Aorta (tissue), 5 donors: ENCODE data around the gene HLA-A. TPM values are rescaled to one million over a fixed set of nuclear protein-coding genes. Genes with fewer than 3 reads are reported as not detected.
A peak's percentile ranks its signal among the peaks of the same experiment; 100 is the strongest.
"Not testable (repeated sequence)": the region's sequence is repeated elsewhere in the genome, so short reads cannot be mapped to it uniquely, and the experiment has no call there.

Experiments used
- ATAC-seq: fragments of 200-7000 bp; cut with Tn5 transposase; one replicate; pipeline ENCODE4 v1.9.1; 2022; ENCODE audit warnings: moderate library complexity; ENCODE audit not compliant: low FRiP score
- DNase-seq, 2 donors: peaks; one replicate each; pipeline ENCODE4 v3.0.0-alpha.2; 2020
- H3K27ac ChIP-seq, 2 donors: one replicate each; pipeline ENCODE4 v1.5.1; 2013; ENCODE audit warnings: low read length in 2 of 2, mild to moderate bottlenecking in 2 of 2, moderate library complexity in 2 of 2, control low read depth in 1 of 2, inconsistent platforms in 1 of 2, low read depth in 1 of 2
- H3K27me3 ChIP-seq, 2 donors: one replicate each; pipeline ENCODE4 v1.6.1; 2013; ENCODE audit warnings: control low read depth in 1 of 2, low read length in 1 of 2, mild to moderate bottlenecking in 1 of 2, moderate library complexity in 1 of 2; ENCODE audit not compliant: insufficient read depth in 2 of 2, control insufficient read depth in 1 of 2
- H3K36me3 ChIP-seq, 2 donors: one replicate each; pipeline ENCODE4 v1.6.1; 2013; ENCODE audit warnings: control low read depth in 1 of 2, low read length in 1 of 2, mild to moderate bottlenecking in 1 of 2; ENCODE audit not compliant: insufficient read depth in 2 of 2, control insufficient read depth in 1 of 2
- H3K4me1 ChIP-seq, 2 donors: one replicate each; pipeline ENCODE4 v1.6.1; 2013; ENCODE audit warnings: low read length in 2 of 2, control low read depth in 1 of 2, mild to moderate bottlenecking in 1 of 2, moderate library complexity in 1 of 2; ENCODE audit not compliant: insufficient read depth in 2 of 2, control insufficient read depth in 1 of 2
- H3K4me3 ChIP-seq, 2 donors: one replicate each; pipeline ENCODE4 v1.5.1; 2013; ENCODE audit warnings: low read length in 2 of 2, control low read depth in 1 of 2, mild to moderate bottlenecking in 1 of 2
- H3K9me3 ChIP-seq: one replicate; pipeline ENCODE4 v1.6.1; 2013; ENCODE audit warnings: mild to moderate bottlenecking, low read length; ENCODE audit not compliant: control insufficient read depth
- WGBS, 2 donors: extraction: QIAGEN DNeasy Blood & Tissue Kit; methylation state at CpG; one replicate each; pipeline ENCODE4 v1.1.7; 2013; 5-methylcytosine and 5-hydroxymethylcytosine counted together
- intact Hi-C, 2 donors: fragments of 100-400 bp; cut with DNase I; formaldehyde crosslinking; loops; one replicate each; pipeline versions ENCODE4 v1.14.2 to v1.15.0; 2022
- polyA plus RNA-seq, 2 donors: library from polyadenylated mRNA; stranded (reverse); fragments of 200-250 nt; gene quantifications; one replicate each; pipeline ENCODE4 v1.2.3, GENCODE V29; 2013
- total RNA-seq, 2 donors: library from RNA; stranded (reverse); fragmentation: NEBNext Ultra II Directional; extraction: Animal tissue kit (Norgen Biotek cat#: 25700); gene quantifications; one replicate each; pipeline ENCODE4 v1.2.1, GENCODE V29; 2021
- donor health status: healthy with polysubstance abuse.
- donor health status: Bipolar disorder and iron deficiency.
- donor health status: DM: no; HTN: no; CAD: no.
- donor health status: DM: no; HTN: no; CAD: no.
- donor health status: DM: yes; HTN: yes; CAD: no.

Gene HLA-A
- total and polyA plus RNA-seq, 4 donors, result 216 to 599 (median 497) TPM

DNA sequence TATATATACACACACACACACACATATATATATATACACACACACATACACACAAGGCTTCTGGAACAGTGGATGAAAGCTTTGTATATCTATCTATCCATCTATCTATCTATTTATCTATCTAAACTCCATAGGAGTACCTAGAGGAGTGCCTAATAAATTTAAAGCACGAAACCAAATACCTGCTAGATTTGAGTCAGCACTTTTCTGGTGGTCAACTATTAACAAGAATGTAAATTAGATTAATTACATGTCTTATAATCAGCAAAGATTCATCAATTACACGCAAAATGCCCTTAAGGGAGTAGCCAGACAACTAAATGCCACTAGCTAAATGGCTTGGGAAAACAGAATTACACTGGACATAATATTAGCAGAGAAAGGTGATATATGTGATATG lies 26.6 kb downstream of the HLA-A start:
- DNase-seq (no peak), ATAC-seq (no peak)
- Histone ChIP-seq H3K27ac (no peak overlapping the region), H3K4me1 (peaks cover 0 to 6% of the 10 kb centered on the region in 2 donors), H3K9me3 (no peaks in the 10 kb centered on the region), H3K36me3 (no peaks in the 10 kb centered on the region), H3K4me3 (no peak overlapping the region), H3K27me3 (no peaks in the 10 kb centered on the region)
- intact Hi-C loops, result loop anchor here (5.0 kb wide), 1 partner anchor 42 kb away; no protein-coding TSS in a partner anchor
- 98 to 99% methylated on average over 2 of the region's 2 CpGs for WGBS, 2 donors

DNA sequence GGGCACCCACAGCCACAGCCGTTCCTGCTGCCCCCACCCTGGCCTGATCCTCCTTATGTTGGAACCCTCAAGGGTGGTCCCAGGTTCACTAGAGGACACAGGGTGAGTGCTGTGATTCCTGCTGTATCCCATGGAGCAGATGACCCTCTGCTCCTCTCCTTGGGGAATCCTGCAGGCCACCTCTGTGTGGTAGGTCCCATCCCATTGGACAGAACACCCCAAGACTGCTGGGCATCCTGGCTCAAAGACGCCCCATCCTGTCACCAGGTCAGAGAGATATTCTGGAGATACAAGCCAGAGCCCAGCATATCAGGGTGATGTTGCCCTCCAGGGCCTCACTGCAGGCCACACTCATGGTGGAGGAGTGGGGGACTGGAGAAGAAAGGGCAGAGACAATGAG lies 28.4 kb downstream of the HLA-A start:
- Histone ChIP-seq H3K4me3 (no peak overlapping the region), H3K4me1 (peaks cover 0 to 6% of the 10 kb centered on the region in 2 donors), H3K27me3 (no peaks in the 10 kb centered on the region), H3K36me3 (no peaks in the 10 kb centered on the region), H3K9me3 (no peaks in the 10 kb centered on the region), H3K27ac (no peak overlapping the region)
- ATAC-seq, result no peak
- intact Hi-C loops, result loop anchor here in 1 of 2 donors (5.0 kb wide), 1 partner anchor 83 kb away; no protein-coding TSS in a partner anchor
- no peak for DNase-seq
- 71 to 96% methylated on average over 2 of the region's 2 CpGs for WGBS, 2 donors

DNA sequence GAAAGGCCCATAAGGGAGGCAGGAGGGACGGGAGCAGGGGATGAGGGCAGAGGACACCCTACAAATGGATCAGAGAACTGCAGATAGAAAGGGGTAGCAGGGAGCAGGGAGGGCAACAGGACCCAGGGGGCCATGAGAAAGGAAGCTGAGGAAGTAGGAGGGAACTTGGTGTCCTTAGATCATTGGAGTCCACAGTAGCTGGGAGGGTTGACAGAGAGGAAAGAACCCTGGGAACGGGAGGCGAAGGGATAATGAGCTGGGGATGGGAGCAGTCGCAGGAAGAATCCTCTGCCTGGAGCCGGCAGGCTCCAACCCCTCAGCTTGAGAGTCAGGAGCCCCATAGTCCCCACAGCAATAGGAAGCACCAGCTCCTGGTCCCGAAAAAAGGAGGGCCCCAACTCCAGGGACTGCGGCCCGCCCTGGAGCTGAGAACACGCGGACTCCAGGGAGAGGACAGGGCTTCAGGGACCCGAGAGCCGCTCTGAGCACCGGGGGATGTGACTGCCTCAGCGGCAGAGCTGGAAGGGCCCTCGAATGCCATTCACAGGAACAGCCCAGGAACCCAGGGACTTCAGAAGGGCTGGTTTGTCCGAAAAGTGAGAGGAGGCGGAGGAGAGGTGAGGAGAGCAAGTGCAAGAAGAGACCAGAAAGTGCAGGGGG lies 32.7 kb downstream of the HLA-A start:
- H3K36me3 ChIP-seq, result no peaks in the 10 kb centered on the region
- no peaks in the 10 kb centered on the region for H3K4me1 ChIP-seq
- H3K4me3 ChIP-seq, result no peak overlapping the region
- no peak for ATAC-seq
- DNase-seq, result no peak
- no peak overlapping the region for H3K27ac ChIP-seq
- intact Hi-C loops, result loop anchor here in 1 of 2 donors (5.0 kb wide), 2 partner anchors 33 to 88 kb away; partner anchors contain the start of gene HLA-A
- WGBS, 2 donors, result 39 to 72% methylated on average over 17 of the region's 17 CpGs
- H3K9me3 ChIP-seq, result no peaks in the 10 kb centered on the region
- H3K27me3 ChIP-seq, result no peaks in the 10 kb centered on the region

DNA sequence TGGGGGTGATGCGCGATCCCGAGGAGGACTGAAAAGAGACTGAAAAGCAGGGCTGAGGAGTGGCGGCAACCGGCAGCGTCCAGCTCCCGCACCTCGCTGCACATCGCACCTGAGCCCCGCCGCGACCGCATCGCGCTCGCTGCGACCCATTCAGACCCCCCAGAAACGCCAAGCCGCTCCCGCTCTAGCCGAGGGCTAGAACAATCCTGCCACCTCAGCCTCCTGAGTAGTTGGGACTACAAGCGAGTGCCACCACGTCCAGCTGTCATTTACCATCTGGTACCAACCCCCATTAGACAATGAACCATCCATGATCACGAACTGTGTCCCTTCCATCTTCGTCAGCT lies 33.2 kb downstream of the HLA-A start:
- 12 to 30% methylated on average over 25 of the region's 25 CpGs for WGBS, 2 donors
- intact Hi-C loops, result loop anchor here in 1 of 2 donors (5.0 kb wide), 1 partner anchor 33 kb away; the partner anchor contains the start of gene HLA-A
- H3K4me1 ChIP-seq, result no peaks in the 10 kb centered on the region
- DNase-seq (no peak), ATAC-seq (no peak)
- H3K27ac ChIP-seq, result no peak overlapping the region
- H3K27me3 ChIP-seq, result no peaks in the 10 kb centered on the region
- H3K4me3 ChIP-seq, result no peak overlapping the region
- H3K9me3 ChIP-seq, result no peaks in the 10 kb centered on the region
- no peaks in the 10 kb centered on the region for H3K36me3 ChIP-seq

DNA sequence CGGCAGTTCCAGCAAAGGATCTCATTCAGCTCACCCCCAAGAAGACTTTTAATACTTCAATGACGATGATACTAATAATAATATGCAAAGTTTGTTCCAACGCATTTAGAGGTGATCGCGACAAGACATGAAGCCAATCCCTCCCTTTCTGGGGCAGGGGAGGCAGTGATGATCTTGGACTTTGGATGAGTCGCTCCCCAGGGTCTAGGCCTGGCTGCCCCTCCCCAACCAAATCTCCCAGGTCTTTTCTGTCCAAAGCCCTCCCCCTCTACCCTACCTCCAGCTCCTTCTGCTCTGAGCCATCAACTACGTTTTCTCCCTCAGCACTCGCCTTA lies 33.9 kb downstream of the HLA-A start:
- no peaks in the 10 kb centered on the region for H3K36me3 ChIP-seq
- H3K4me1 ChIP-seq, result no peaks in the 10 kb centered on the region
- DNase-seq, result no peak
- H3K27ac ChIP-seq, result peak overlapping the region in 1 of 2 donors; percentile 62
- peak overlapping the region; percentile 14 to 28 for H3K4me3 ChIP-seq
- intact Hi-C loops, result loop anchor here (2.0 to 5.0 kb wide), 2 partner anchors 34 to 89 kb away; partner anchors contain the start of gene HLA-A (in 1 of the 2)
- 17 to 20% methylated on average over 8 of the region's 8 CpGs for WGBS, 2 donors
- ATAC-seq, result no peak
- no peaks in the 10 kb centered on the region for H3K9me3 ChIP-seq
- no peaks in the 10 kb centered on the region for H3K27me3 ChIP-seq

DNA sequence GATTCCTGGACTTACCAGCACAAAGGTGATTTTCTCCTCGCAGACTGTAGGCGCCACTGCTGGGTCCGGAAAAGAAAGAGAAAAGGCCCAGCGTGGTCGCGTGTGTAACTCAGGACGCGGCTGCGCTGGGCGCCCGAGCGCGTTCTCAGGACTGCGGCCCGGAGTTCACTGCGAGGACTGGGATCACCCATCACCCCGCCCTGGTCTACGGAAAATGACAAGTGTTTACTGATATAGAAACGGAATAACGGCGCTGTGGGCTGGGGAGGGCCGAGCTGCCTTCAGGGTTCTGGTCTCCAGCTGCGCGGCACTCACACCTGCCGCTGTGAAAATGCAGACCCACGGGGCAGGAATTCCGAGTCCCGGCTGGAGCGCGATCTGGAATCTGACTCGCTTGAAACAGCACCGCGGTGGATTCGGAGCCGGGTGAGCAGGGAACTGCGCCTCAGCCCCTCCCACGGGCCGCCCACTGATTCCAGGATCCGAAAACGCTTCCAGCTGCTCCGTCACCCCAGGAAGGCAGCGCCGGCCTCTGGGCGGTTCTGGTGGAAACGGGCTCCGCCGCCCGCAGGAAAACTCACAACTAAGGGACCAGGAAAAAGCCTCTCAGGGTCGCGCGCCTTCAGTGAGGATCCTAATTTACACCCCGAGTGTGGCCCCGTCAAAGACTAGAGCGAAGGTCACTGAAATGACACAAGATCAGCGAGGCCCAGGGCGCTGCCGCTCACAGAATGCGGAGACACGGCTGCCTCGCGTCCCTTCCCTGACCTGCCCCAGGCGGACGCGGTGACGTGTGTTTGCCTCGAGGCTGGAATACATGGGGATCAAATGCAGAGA lies 34.5 kb downstream of the HLA-A start:
- H3K36me3 ChIP-seq, result no peaks in the 10 kb centered on the region
- H3K27ac ChIP-seq, result peak overlapping the region; percentile 8 to 96
- ATAC-seq (peak; percentile 97), DNase-seq (peak; percentile 92 to 98)
- no peaks in the 10 kb centered on the region for H3K4me1 ChIP-seq
- H3K27me3 ChIP-seq, result no peaks in the 10 kb centered on the region
- intact Hi-C loops, result loop anchor here (1.0 to 5.0 kb wide), 3 partner anchors 35 to 90 kb away; partner anchors contain the start of gene HLA-A (in 1 of the 2)
- peak overlapping the region; percentile 14 to 28 for H3K4me3 ChIP-seq
- H3K9me3 ChIP-seq, result no peaks in the 10 kb centered on the region
- WGBS, 2 donors, result 0% methylated on average over 63 to 66 of the region's 66 CpGs

DNA sequence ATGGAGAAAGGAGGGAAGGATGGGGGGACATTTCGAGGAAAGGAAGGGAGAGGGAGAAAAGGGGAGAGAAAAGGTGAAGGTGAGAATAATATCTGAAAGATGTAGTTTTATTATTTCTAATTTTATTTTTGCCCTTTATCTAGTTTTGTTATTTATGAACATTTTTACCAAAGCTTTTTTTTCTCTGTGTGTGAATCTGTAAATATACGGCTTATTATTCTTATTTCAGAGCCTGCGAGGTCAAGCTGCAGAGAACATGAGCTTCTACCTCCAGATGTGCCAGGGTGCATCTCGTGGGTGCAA lies 35.0 kb downstream of the HLA-A start:
- intact Hi-C loops, result loop anchor here (1.0 to 5.0 kb wide), 3 partner anchors 35 to 91 kb away; partner anchors contain the start of gene HLA-A (in 1 of the 2)
- no peaks in the 10 kb centered on the region for H3K27me3 ChIP-seq
- ATAC-seq (no peak), DNase-seq (no peak)
- peak overlapping the region; percentile 8 to 96 for H3K27ac ChIP-seq
- no peaks in the 10 kb centered on the region for H3K36me3 ChIP-seq
- H3K9me3 ChIP-seq, result no peaks in the 10 kb centered on the region
- H3K4me3 ChIP-seq, result peak overlapping the region in 1 of 2 donors; percentile 28
- H3K4me1 ChIP-seq, result no peaks in the 10 kb centered on the region
- WGBS, 2 donors, result 43 to 46% methylated on average over 4 of the region's 4 CpGs

DNA sequence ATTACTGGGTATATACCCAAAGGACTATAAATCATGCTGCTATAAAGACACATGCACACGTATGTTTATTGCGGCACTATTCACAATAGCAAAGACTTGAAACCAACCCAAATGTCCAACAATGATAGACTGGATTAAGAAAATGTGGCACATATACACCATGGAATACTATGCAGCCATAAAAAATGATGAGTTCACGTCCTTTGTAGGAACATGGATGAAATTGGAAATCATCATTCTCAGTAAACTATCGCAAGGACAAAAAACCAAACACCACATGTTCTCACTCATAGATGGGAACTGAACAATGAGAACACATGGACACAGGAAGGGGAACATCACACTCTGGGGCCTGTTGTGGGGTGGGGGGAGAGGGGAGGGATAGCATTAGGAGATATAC lies 37.7 kb downstream of the HLA-A start:
- ATAC-seq, intact Hi-C loops, H3K9me3 ChIP-seq, H3K27ac ChIP-seq, H3K36me3 ChIP-seq, DNase-seq, H3K4me1 ChIP-seq, H3K4me3 ChIP-seq, H3K27me3 ChIP-seq: not testable (repeated sequence)
- WGBS, 2 donors, result 80 to 86% methylated on average over 2 of the region's 4 CpGs
